ENCODE results near the gene SCN1A. TPM values are rescaled to one million over a fixed set of nuclear protein-coding genes. Genes with fewer than 3 reads are reported as not detected.
A peak's percentile ranks its signal among the peaks of the same experiment; 100 is the strongest.

SCN1A gene
- total RNA-seq, 1 donor from 2014 or later = 1.9 TPM

DNA sequence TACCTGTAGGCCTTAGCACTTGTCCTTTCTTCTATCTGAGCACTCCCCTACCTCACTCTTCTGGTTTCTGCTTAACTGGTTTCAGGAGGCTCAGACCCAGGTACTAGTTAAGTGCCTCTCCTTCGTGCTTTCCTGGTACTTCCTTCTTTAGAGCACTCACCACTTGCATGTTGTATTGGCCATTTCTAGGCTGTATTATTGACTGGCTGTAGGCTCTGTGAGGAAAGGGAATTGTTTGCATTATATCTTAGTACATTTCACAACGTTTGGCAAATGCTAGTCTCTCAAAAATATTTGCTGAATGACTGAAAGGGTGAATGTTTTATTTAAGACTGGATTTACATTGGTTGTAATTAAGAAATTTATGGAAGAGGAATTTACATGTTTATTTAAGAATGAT is 36.0 kb upstream of the SCN1A start:
- Mint-ChIP-seq H3K4me3 (no peak overlapping the region), H3K27ac (no peak overlapping the region), H3K9me3 (no peaks in the 10 kb centered on the region), H3K27me3 (ENCODE audit: low read depth) (no peaks in the 10 kb centered on the region), H3K36me3 (no peaks in the 10 kb centered on the region), H3K4me1 (peaks cover 38% of the 10 kb centered on the region)
- no peak for TF ChIP-seq CTCF (IDR thresholded peaks at IDR 0.05; ENCODE audit: unreplicated experiment)
- DNase-seq (ENCODE audit: low spot score in 2 of 2, unreplicated experiment in 2 of 2) = no peak

DNA sequence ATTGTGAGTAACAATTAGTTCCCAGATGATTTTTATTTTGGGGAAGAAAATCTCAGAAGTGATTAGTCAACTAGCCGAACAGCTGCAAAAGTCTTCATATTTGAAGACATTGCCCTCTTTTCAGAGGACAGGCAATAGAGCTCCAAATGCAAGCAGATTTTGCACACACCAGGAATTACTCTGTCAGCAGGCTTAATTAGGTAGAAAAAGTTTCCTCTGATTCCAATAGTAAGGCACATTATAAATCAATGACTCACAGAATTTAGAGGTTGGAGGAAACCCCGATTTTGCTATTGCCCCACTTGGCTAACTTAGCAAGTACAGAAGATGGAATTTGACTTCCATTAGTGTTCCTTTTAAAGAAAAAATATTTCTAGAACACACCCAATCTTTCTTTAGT is 30.7 kb upstream of the SCN1A start:
- Mint-ChIP-seq H3K27me3 (ENCODE audit: low read depth) (no peaks in the 10 kb centered on the region), H3K4me1 (peaks cover 38% of the 10 kb centered on the region), H3K27ac (no peak overlapping the region), H3K36me3 (no peaks in the 10 kb centered on the region), H3K4me3 (no peak overlapping the region), H3K9me3 (no peaks in the 10 kb centered on the region)
- no peak for DNase-seq (ENCODE audit: low spot score in 2 of 2, unreplicated experiment in 2 of 2)
- TF ChIP-seq CTCF (IDR thresholded peaks at IDR 0.05; ENCODE audit: unreplicated experiment) = no peak

GRCh38 chr2:166157578-166157977 is 29.8 kb upstream of the SCN1A start:
- Mint-ChIP-seq H3K4me1 (peaks cover 42% of the 10 kb centered on the region), H3K27ac (no peak overlapping the region), H3K4me3 (no peak overlapping the region), H3K9me3 (no peaks in the 10 kb centered on the region), H3K36me3 (no peaks in the 10 kb centered on the region), H3K27me3 (ENCODE audit: low read depth) (no peaks in the 10 kb centered on the region)
- no peak for TF ChIP-seq CTCF (IDR thresholded peaks at IDR 0.05; ENCODE audit: unreplicated experiment)
- DNase-seq (ENCODE audit: low spot score in 2 of 2, unreplicated experiment in 2 of 2) = no peak

GRCh38 chr2:166156985-166157490 is 29.2 kb upstream of the SCN1A start:
- no peaks in the 10 kb centered on the region for H3K36me3 Mint-ChIP-seq
- H3K4me1 Mint-ChIP-seq = peaks cover 36% of the 10 kb centered on the region
- H3K4me3 Mint-ChIP-seq = no peak overlapping the region
- TF ChIP-seq CTCF (IDR thresholded peaks at IDR 0.05; ENCODE audit: unreplicated experiment) = no peak
- DNase-seq (ENCODE audit: low spot score in 2 of 2, unreplicated experiment in 2 of 2) = no peak
- H3K27ac Mint-ChIP-seq = no peak overlapping the region
- H3K9me3 Mint-ChIP-seq = no peaks in the 10 kb centered on the region
- no peaks in the 10 kb centered on the region for H3K27me3 Mint-ChIP-seq (ENCODE audit: low read depth)

- Mint-ChIP-seq H3K36me3 (no peaks in the 10 kb centered on the region), H3K4me3 (no peak overlapping the region), H3K4me1 (peaks cover 30% of the 10 kb centered on the region), H3K27ac (peak overlapping the region; percentile 21), H3K27me3 (ENCODE audit: low read depth) (peaks cover 1% of the 10 kb centered on the region), H3K9me3 (no peaks in the 10 kb centered on the region)
- TF ChIP-seq CTCF (IDR thresholded peaks at IDR 0.05; ENCODE audit: unreplicated experiment) = no peak
- no peak for DNase-seq (ENCODE audit: low spot score in 2 of 2, unreplicated experiment in 2 of 2)
Measured at GRCh38 chr2:166155589-166155988, 27.8 kb upstream of the SCN1A start.

Measured in mesothelial cell of epicardium (in vitro differentiated cells).